LNCaP clone FGC (cell line): ENCODE results near the gene ZNF384.

Experiments used
- DNase-seq: peaks from one replicate; pipeline ENCODE4 v3.0.0-alpha.2; 2011; ENCODE audit warnings: low read depth
- H3K4me3 ChIP-seq: 2 replicates; pipeline ENCODE4 v1.5.1; 2011; ENCODE audit warnings: mild to moderate bottlenecking, low read depth, low read length, control low read depth
- CTCF ChIP-seq: IDR thresholded peaks from 2 replicates; pipeline ENCODE4 v1.5.1; 2012; ENCODE audit warnings: mild to moderate bottlenecking; ENCODE audit not compliant: control insufficient read depth, insufficient read depth; ENCODE audit errors: extremely low read depth

ZNF384 gene

GRCh38 chr12:6688999-6689882, at the start of gene ZNF384:
Gene ZNF384 (minus strand): TSS chr12:6689375. CDS start chr12:6679520, 9,855 bp downstream.
- H3K4me3 ChIP-seq = peak within 1 kb of the TSS; percentile 74
- peak; percentile 98 for DNase-seq
- TF ChIP-seq CTCF = no peak

DNA sequence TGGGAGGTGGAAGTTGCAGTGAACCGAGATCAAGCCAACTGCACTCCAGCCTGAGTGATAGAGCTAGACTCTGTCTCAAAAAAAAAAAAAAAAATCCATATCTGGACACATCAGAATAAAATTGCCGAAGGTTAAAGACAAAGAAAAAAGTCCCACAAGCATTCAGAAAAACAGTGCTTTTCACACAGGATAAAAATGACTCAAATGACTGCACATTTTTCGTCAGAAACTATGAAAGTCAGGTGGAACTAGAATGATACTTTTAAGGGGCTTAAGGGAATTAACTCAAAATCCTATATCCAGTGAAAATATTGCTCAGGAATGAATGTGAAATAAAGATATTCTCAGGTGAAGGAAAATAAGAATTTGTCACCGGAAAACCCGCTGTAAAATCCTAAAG, 47.6 kb upstream of the ZNF384 start:
- DNase-seq = no peak
- no peak overlapping the region for H3K4me3 ChIP-seq
- TF ChIP-seq CTCF = no peak

DNA sequence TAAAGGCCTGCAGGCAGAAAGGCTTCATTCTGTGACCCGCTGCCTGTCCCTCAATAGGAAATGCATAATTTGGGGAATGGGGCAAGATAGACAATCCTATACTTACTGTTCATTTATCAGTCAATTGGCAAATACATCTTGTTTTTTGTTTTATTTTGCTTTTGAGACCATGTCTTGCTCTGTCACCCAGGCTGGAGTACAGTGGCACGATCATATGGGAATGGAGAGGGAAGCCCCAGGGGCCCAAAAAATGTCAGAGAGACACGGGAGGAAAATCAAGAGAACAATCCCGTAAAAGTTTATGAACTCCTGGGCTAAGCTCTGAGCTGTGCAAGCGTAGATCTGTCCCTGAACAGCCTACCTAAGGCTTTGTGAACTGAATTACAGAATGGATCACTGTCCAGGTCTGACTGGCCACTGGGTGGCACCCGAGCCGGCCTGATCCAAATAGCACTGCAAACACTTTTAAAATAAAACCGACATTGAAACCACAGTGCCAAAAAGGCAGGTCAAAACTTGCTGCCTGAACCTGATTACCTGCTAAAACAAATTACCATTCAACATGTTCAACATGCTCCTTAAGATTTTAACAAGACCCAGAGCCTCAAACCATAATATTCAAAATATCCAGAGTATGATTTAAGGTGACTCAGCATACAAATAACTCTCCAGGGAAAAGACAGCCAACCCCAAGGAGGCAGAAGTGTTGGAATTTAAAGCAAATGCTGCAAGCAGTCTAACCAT, 46.4 kb upstream of the ZNF384 start:
- H3K4me3 ChIP-seq = no peak overlapping the region
- TF ChIP-seq CTCF = peak; percentile 93
- DNase-seq = peak; percentile 52

DNA sequence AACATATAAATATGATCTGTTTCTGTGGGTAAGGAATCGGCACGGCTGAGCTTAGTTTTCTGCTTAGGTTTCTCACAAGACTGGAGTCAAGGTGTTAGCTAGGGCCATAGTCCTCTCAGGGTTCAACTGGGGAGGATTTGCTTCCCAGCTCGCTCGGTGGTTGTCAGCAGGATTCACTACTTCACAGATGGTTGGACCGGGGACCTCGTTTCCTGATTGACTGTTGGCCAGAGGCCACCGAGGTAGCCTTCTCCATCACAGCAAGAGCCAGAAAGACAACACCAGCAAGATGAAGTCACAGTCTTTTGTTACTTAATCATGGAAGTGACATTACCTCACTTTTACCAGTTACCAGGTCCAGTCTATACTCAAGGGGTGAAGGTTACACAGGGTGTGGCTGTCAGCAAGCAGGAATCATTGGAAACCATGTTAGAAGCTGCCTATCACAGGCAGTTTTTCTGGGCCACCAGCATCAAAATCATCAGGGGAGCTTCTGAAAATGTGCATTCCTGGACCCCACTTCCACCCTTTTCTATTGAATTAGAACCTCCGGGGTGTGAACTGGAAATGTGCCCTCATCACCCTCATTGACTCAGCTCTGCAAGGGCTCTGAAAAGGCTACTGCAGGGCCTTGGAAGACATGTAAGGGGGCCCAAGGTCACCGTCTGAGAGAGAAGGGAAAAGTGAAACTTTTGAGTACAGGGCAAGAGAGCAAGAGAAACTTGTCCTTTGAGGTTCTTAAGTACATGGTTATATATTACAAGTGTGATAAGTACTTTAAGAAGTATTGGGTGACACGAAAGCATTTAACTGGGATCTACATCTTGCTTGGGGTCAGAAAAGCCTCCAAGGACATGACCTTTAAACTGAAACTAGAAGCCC, 45.6 kb upstream of the ZNF384 start:
- TF ChIP-seq CTCF = no peak
- no peak overlapping the region for H3K4me3 ChIP-seq
- DNase-seq = no peak

DNA sequence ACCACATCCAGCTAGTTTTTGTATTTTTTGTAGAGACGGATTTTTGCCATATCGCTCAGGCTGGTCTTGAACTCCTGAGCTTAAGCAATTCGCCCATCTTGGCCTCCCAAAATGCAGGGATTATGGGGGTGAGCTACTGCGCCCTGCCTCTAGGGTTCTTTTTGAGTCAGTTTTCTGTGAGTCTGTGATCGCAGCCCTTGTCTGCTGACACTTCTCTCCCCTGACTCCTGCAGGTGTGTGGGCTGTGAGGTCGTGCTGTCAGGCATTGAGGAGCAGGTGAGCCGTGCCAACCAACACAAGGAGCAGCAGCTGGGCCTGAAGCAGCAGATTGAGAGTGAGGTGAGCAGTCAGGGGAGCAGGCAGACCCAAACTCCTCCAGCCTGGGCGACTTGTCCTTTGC, 41.0 kb upstream of the ZNF384 start:
- H3K4me3 ChIP-seq = no peak overlapping the region
- TF ChIP-seq CTCF = no peak
- no peak for DNase-seq

DNA sequence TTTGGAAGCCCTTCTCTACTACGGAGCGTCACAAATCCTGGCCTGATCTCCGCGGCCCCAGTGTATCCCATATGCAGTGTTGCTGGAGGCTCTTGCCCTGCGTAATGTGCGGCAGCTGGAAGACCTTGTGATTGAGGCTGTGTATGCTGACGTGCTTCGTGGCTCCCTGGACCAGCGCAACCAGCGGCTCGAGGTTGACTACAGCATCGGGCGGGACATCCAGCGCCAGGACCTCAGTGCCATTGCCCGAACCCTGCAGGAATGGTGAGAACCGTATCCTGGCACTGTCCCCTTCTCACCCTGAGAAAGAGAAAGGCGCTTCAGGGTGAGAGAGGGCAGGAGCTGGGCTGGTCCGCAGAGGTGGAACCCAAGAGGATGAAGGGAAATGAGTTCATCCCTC, 40.0 kb upstream of the ZNF384 start:
- H3K4me3 ChIP-seq = no peak overlapping the region
- TF ChIP-seq CTCF = no peak
- no peak for DNase-seq
